ENCODE data around the gene BCAS3.

GRCh38 chr17:61230972-61231820, 553.5 kb downstream of the BCAS3 start:
- no peak for TF ChIP-seq POLR2A (IDR thresholded peaks at IDR 0.05; ENCODE audit: low read length)
- no peak for TF ChIP-seq GATA1 (IDR thresholded peaks at IDR 0.05; ENCODE audit: low read depth, low read length)

Data from erythroblast (primary cell).